GM13976 (cell line): ENCODE measurements around the gene LRRC36.

Experiments used
- DNase-seq: peaks from one replicate; pipeline ENCODE4 v3.0.0; 2012; ENCODE audit warnings: low spot score
- CTCF ChIP-seq: IDR thresholded peaks from 2 replicates; pipeline ENCODE4 v1.5.1; 2012; ENCODE audit warnings: borderline replicate concordance, mild to moderate bottlenecking; ENCODE audit not compliant: insufficient read depth; ENCODE audit errors: extremely low read depth, missing control alignments, control extremely low read depth
- in situ Hi-C: fragments of 300-500 bp; cut with MboI; formaldehyde crosslinking; loops from one replicate; pipeline ENCODE4 v1.12.0; 2022; ENCODE audit warnings: low sequenced_read_pairs, mixed read lengths, inconsistent platforms; ENCODE audit not compliant: unreplicated experiment

LRRC36 gene

GRCh38 chr16:67393111-67393787, 66.6 kb downstream of the LRRC36 start, which contains the start of gene TPPP3:
Gene TPPP3, minus strand, starts transcription at chr16:67393498. Its CDS starts 2,387 bp downstream, at chr16:67391111.
- peak; percentile 71 for DNase-seq
- in situ Hi-C loops: no loop called here

GRCh38 chr16:67393788-67394154, 67.2 kb downstream of the LRRC36 start:
- DNase-seq: no peak
- TF ChIP-seq CTCF: no peak
- in situ Hi-C loops: no loop called here

More at GRCh38 chr16:67393111-67393787, 66.6 kb downstream of the LRRC36 start, which contains the start of gene TPPP3:
- TF ChIP-seq CTCF: no peak

- peak; percentile 37 for DNase-seq
- in situ Hi-C loops: no loop called here
- TF ChIP-seq CTCF: no peak
Measured at GRCh38 chr16:67394155-67395104, 67.8 kb downstream of the LRRC36 start.

- peak; percentile 42 for DNase-seq
- no peak for TF ChIP-seq CTCF
- in situ Hi-C loops: no loop called here
Measured at GRCh38 chr16:67395105-67395457, 68.5 kb downstream of the LRRC36 start.

- no peak for TF ChIP-seq CTCF
- peak; percentile 35 for DNase-seq
- in situ Hi-C loops: no loop called here
Measured at GRCh38 chr16:67395458-67396158, 69.0 kb downstream of the LRRC36 start.

GRCh38 chr16:67396159-67397035, 69.8 kb downstream of the LRRC36 start:
- in situ Hi-C loops: no loop called here
- no peak for TF ChIP-seq CTCF
- DNase-seq: no peak
